Measurements from ENCODE around the gene LAMA3.

LAMA3 gene

GRCh38 chr18:23838801-23839366 lies 149.6 kb downstream of the LAMA3 start:
- Histone ChIP-seq H3K27me3 (ENCODE audit: insufficient read depth, insufficient read length) (no peaks in the 10 kb centered on the region), H3K9ac (ENCODE audit: insufficient read length, low read depth) (no peak overlapping the region), H3K4me3 (ENCODE audit: insufficient read length, low read depth) (no peak overlapping the region), H3K9me3 (ENCODE audit: insufficient read depth, low read length) (no peaks in the 10 kb centered on the region), H3K36me3 (ENCODE audit: insufficient read depth, insufficient read length, low read length) (no peaks in the 10 kb centered on the region), H3K4me1 (ENCODE audit: insufficient read depth, insufficient read length) (peaks cover 2% of the 10 kb centered on the region)
- TF ChIP-seq ZNF274 (IDR thresholded peaks at IDR 0.05; ENCODE audit: low read depth, low read length) (no peak), SUZ12 (IDR thresholded peaks at IDR 0.05; ENCODE audit: extremely low read depth, insufficient read depth, insufficient read length) (no peak), YY1 (IDR thresholded peaks at IDR 0.05; ENCODE audit: insufficient read depth, insufficient read length) (no peak)
- DNase-seq (ENCODE audit: low read depth, low spot score): no peak

GRCh38 chr18:23842305-23842704 lies 153.1 kb downstream of the LAMA3 start:
- peaks cover 2% of the 10 kb centered on the region for H3K4me1 ChIP-seq (ENCODE audit: insufficient read depth, insufficient read length)
- TF ChIP-seq YY1 (IDR thresholded peaks at IDR 0.05; ENCODE audit: insufficient read depth, insufficient read length) (no peak), ZNF274 (IDR thresholded peaks at IDR 0.05; ENCODE audit: low read depth, low read length) (no peak), SUZ12 (IDR thresholded peaks at IDR 0.05; ENCODE audit: extremely low read depth, insufficient read depth, insufficient read length) (no peak)
- no peaks in the 10 kb centered on the region for H3K9me3 ChIP-seq (ENCODE audit: insufficient read depth, low read length)
- H3K4me3 ChIP-seq (ENCODE audit: insufficient read length, low read depth): no peak overlapping the region
- no peaks in the 10 kb centered on the region for H3K36me3 ChIP-seq (ENCODE audit: insufficient read depth, insufficient read length, low read length)
- no peaks in the 10 kb centered on the region for H3K27me3 ChIP-seq (ENCODE audit: insufficient read depth, insufficient read length)
- H3K9ac ChIP-seq (ENCODE audit: insufficient read length, low read depth): no peak overlapping the region
- DNase-seq (ENCODE audit: low read depth, low spot score): no peak

- H3K27me3 ChIP-seq (ENCODE audit: insufficient read depth, insufficient read length): no peaks in the 10 kb centered on the region
- H3K9ac ChIP-seq (ENCODE audit: insufficient read length, low read depth): no peak overlapping the region
- TF ChIP-seq YY1 (IDR thresholded peaks at IDR 0.05; ENCODE audit: insufficient read depth, insufficient read length) (no peak), ZNF274 (IDR thresholded peaks at IDR 0.05; ENCODE audit: low read depth, low read length) (no peak), SUZ12 (IDR thresholded peaks at IDR 0.05; ENCODE audit: extremely low read depth, insufficient read depth, insufficient read length) (no peak)
- no peak overlapping the region for H3K4me3 ChIP-seq (ENCODE audit: insufficient read length, low read depth)
- peaks cover 2% of the 10 kb centered on the region for H3K4me1 ChIP-seq (ENCODE audit: insufficient read depth, insufficient read length)
- no peaks in the 10 kb centered on the region for H3K36me3 ChIP-seq (ENCODE audit: insufficient read depth, insufficient read length, low read length)
- H3K9me3 ChIP-seq (ENCODE audit: insufficient read depth, low read length): no peaks in the 10 kb centered on the region
- no peak for DNase-seq (ENCODE audit: low read depth, low spot score)
Measured at GRCh38 chr18:23844991-23845680, 155.9 kb downstream of the LAMA3 start.

- no peak for DNase-seq (ENCODE audit: low read depth, low spot score)
- TF ChIP-seq SUZ12 (IDR thresholded peaks at IDR 0.05; ENCODE audit: extremely low read depth, insufficient read depth, insufficient read length) (no peak), ZNF274 (IDR thresholded peaks at IDR 0.05; ENCODE audit: low read depth, low read length) (no peak), YY1 (IDR thresholded peaks at IDR 0.05; ENCODE audit: insufficient read depth, insufficient read length) (no peak)
- H3K4me1 ChIP-seq (ENCODE audit: insufficient read depth, insufficient read length): peaks cover 2% of the 10 kb centered on the region
Measured at GRCh38 chr18:23845988-23846630, 156.9 kb downstream of the LAMA3 start.

GRCh38 chr18:23847321-23847986 lies 158.2 kb downstream of the LAMA3 start:
- peaks cover 2% of the 10 kb centered on the region for H3K4me1 ChIP-seq (ENCODE audit: insufficient read depth, insufficient read length)
- TF ChIP-seq ZNF274 (IDR thresholded peaks at IDR 0.05; ENCODE audit: low read depth, low read length) (no peak), SUZ12 (IDR thresholded peaks at IDR 0.05; ENCODE audit: extremely low read depth, insufficient read depth, insufficient read length) (no peak), YY1 (IDR thresholded peaks at IDR 0.05; ENCODE audit: insufficient read depth, insufficient read length) (no peak)
- no peaks in the 10 kb centered on the region for H3K9me3 ChIP-seq (ENCODE audit: insufficient read depth, low read length)
- no peak for DNase-seq (ENCODE audit: low read depth, low spot score)
- H3K4me3 ChIP-seq (ENCODE audit: insufficient read length, low read depth): no peak overlapping the region
- H3K9ac ChIP-seq (ENCODE audit: insufficient read length, low read depth): no peak overlapping the region
- no peaks in the 10 kb centered on the region for H3K36me3 ChIP-seq (ENCODE audit: insufficient read depth, insufficient read length, low read length)
- no peaks in the 10 kb centered on the region for H3K27me3 ChIP-seq (ENCODE audit: insufficient read depth, insufficient read length)

More at GRCh38 chr18:23845988-23846630, 156.9 kb downstream of the LAMA3 start:
- no peaks in the 10 kb centered on the region for H3K36me3 ChIP-seq (ENCODE audit: insufficient read depth, insufficient read length, low read length)
- no peak overlapping the region for H3K4me3 ChIP-seq (ENCODE audit: insufficient read length, low read depth)
- H3K27me3 ChIP-seq (ENCODE audit: insufficient read depth, insufficient read length): no peaks in the 10 kb centered on the region
- H3K9ac ChIP-seq (ENCODE audit: insufficient read length, low read depth): no peak overlapping the region
- no peaks in the 10 kb centered on the region for H3K9me3 ChIP-seq (ENCODE audit: insufficient read depth, low read length)

- Histone ChIP-seq H3K4me1 (ENCODE audit: insufficient read depth, insufficient read length) (no peaks in the 10 kb centered on the region), H3K9me3 (ENCODE audit: insufficient read depth, low read length) (no peaks in the 10 kb centered on the region), H3K36me3 (ENCODE audit: insufficient read depth, insufficient read length, low read length) (no peaks in the 10 kb centered on the region), H3K27me3 (ENCODE audit: insufficient read depth, insufficient read length) (no peaks in the 10 kb centered on the region), H3K4me3 (ENCODE audit: insufficient read length, low read depth) (no peak overlapping the region), H3K9ac (ENCODE audit: insufficient read length, low read depth) (no peak overlapping the region)
- TF ChIP-seq SUZ12 (IDR thresholded peaks at IDR 0.05; ENCODE audit: extremely low read depth, insufficient read depth, insufficient read length) (no peak), ZNF274 (IDR thresholded peaks at IDR 0.05; ENCODE audit: low read depth, low read length) (no peak), YY1 (IDR thresholded peaks at IDR 0.05; ENCODE audit: insufficient read depth, insufficient read length) (no peak)
- DNase-seq (ENCODE audit: low read depth, low spot score): no peak
Measured at GRCh38 chr18:23849141-23849540, 159.9 kb downstream of the LAMA3 start.

GRCh38 chr18:23850215-23850614 lies 161.0 kb downstream of the LAMA3 start:
- Histone ChIP-seq H3K4me3 (ENCODE audit: insufficient read length, low read depth) (no peak overlapping the region), H3K27me3 (ENCODE audit: insufficient read depth, insufficient read length) (no peaks in the 10 kb centered on the region), H3K9ac (ENCODE audit: insufficient read length, low read depth) (no peak overlapping the region), H3K4me1 (ENCODE audit: insufficient read depth, insufficient read length) (no peaks in the 10 kb centered on the region), H3K9me3 (ENCODE audit: insufficient read depth, low read length) (no peaks in the 10 kb centered on the region), H3K36me3 (ENCODE audit: insufficient read depth, insufficient read length, low read length) (no peaks in the 10 kb centered on the region)
- TF ChIP-seq YY1 (IDR thresholded peaks at IDR 0.05; ENCODE audit: insufficient read depth, insufficient read length) (no peak), SUZ12 (IDR thresholded peaks at IDR 0.05; ENCODE audit: extremely low read depth, insufficient read depth, insufficient read length) (no peak), ZNF274 (IDR thresholded peaks at IDR 0.05; ENCODE audit: low read depth, low read length) (no peak)
- no peak for DNase-seq (ENCODE audit: low read depth, low spot score)
